Immature natural killer cell (primary cell): Measurements from ENCODE around the gene ARHGEF38. TPM values are rescaled to one million over a fixed set of nuclear protein-coding genes. Genes with fewer than 3 reads are reported as not detected.
"Not testable (repeated sequence)": the region's sequence is repeated elsewhere in the genome, so short reads cannot be mapped to it uniquely, and the experiment has no call there.

ENCODE experiments used
- DNase-seq, 3 donors: peaks; one replicate each; pipeline ENCODE4 v3.0.0; 2022; ENCODE audit warnings: mixed read lengths in 1 of 3
- H3K27ac Mint-ChIP-seq, 6 donors: one replicate each; pipeline ENCODE4 v1.8.0; 2020; ENCODE audit warnings: mixed read lengths in 6 of 6, mild to moderate bottlenecking in 5 of 6, inconsistent platforms in 4 of 6, moderate library complexity in 3 of 6
- H3K27me3 Mint-ChIP-seq, 3 donors: one replicate each; pipeline ENCODE4 v1.8.0; 2020 to 2021; ENCODE audit warnings: low read depth in 3 of 3, mild to moderate bottlenecking in 3 of 3, mixed read lengths in 3 of 3, moderate library complexity in 3 of 3, inconsistent platforms in 1 of 3
- H3K36me3 Mint-ChIP-seq, 3 donors: one replicate each; pipeline ENCODE4 v1.8.0; 2020; ENCODE audit warnings: mixed read lengths in 3 of 3, inconsistent platforms in 2 of 3, mild to moderate bottlenecking in 2 of 3
- H3K4me1 Mint-ChIP-seq, 2 donors: one replicate each; pipeline ENCODE4 v1.8.0; 2020; ENCODE audit warnings: inconsistent platforms in 2 of 2, mild to moderate bottlenecking in 2 of 2, mixed read lengths in 2 of 2, moderate library complexity in 1 of 2
- H3K4me3 Mint-ChIP-seq, 5 donors: one replicate each; pipeline ENCODE4 v1.8.0; 2020; ENCODE audit warnings: mild to moderate bottlenecking in 5 of 5, mixed read lengths in 5 of 5, inconsistent platforms in 3 of 5, moderate library complexity in 3 of 5
- H3K9me3 Mint-ChIP-seq, 6 donors: one replicate each; pipeline ENCODE4 v1.8.0; 2020; ENCODE audit warnings: mild to moderate bottlenecking in 6 of 6, mixed read lengths in 6 of 6, inconsistent platforms in 4 of 6, moderate library complexity in 3 of 6
- polyA plus RNA-seq, 3 donors: library from polyadenylated mRNA; unstranded; fragments of 300-500 nt; fragmentation: Illumina TruSeq; gene quantifications; one replicate each; pipeline ENCODE4 v1.2.3, GENCODE V29; 2021

Gene ARHGEF38
- polyA plus RNA-seq, 3 donors from 2014 or later = not detected

- H3K4me3 Mint-ChIP-seq = peak overlapping the region; percentile 99 to 100 (median 99)
- peak overlapping the region; percentile 94 to 98 (median 96) for H3K27ac Mint-ChIP-seq
- no peak for DNase-seq
- no peaks in the 10 kb centered on the region for H3K9me3 Mint-ChIP-seq
- peaks cover 0 to 7% (median 0%) of the 10 kb centered on the region in 3 donors for H3K27me3 Mint-ChIP-seq
- H3K4me1 Mint-ChIP-seq = peaks cover 11 to 31% of the 10 kb centered on the region in 2 donors
- H3K36me3 Mint-ChIP-seq = no peaks in the 10 kb centered on the region
Observed at GRCh38 chr4:105707782-105708180, 155.4 kb downstream of the ARHGEF38 start.

DNA sequence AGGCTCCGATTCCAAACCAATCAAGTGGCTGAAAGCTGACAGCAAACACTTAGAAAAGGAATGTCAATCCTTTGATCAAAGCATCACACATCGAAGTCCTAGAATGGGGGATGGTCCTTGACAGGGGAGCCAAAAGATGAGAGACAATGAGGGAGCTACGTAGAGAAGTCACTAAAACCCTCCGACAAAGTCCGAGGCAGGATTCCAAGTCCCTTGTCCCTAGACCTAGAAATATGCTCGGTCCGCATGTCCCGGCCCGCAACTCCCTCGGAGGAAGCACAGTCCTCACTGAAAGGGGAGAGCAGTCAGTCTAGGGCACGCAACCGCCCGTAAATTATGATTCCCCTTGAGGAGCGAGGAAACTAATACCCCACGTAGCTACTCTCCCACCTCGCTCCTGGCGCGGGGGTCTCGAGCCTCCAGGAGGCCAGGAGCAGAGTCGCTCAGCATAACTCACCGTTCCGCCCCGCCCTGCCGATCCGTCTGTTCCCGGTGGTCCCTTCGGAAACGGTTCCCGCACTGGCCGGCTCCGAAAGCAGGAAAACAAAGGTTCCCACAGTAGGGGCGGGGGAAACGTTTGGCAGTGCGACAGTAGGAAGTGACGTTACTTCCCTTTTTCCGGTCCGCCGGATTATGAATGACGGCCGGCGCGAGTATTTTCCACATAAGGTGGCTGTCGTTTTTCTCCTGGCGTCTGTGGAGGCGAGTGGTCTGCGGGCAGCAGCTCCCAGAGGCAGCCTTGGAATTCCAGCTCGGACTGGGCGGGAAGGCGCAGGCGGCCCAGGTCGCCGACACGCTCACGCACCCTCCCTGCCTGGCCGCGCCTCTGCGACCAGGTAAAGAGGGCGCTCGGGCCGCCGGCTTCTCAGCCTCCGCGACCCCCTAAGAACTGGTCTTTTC is 156.0 kb downstream of the ARHGEF38 start, which contains the start of the genes GSTCD and INTS12:
Gene GSTCD (plus strand): TSS at position 604 of the 900 bp plus-strand sequence. CDS start 8,830 bp downstream, outside the sequence.
Gene INTS12 (minus strand): TSS at position 509 of the 900 bp plus-strand sequence. CDS start 8,684 bp downstream, outside the sequence.
- Mint-ChIP-seq H3K36me3 (no peaks in the 10 kb centered on the region), H3K27me3 (peaks cover 0 to 8% (median 0%) of the 10 kb centered on the region in 3 donors), H3K27ac (peak within 1 kb of the TSS; percentile 94 to 98 (median 96)), H3K4me1 (peaks cover 11 to 31% of the 10 kb centered on the region in 2 donors), H3K4me3 (peak within 1 kb of the TSS; percentile 99 to 100 (median 99)), H3K9me3 (no peaks in the 10 kb centered on the region)
- DNase-seq = peak; percentile 83 to 87 (median 86)

- peak overlapping the region; percentile 99 to 100 (median 99) for H3K4me3 Mint-ChIP-seq
- DNase-seq = no peak
- H3K9me3 Mint-ChIP-seq = no peaks in the 10 kb centered on the region
- H3K4me1 Mint-ChIP-seq = peaks cover 11 to 31% of the 10 kb centered on the region in 2 donors
- no peaks in the 10 kb centered on the region for H3K36me3 Mint-ChIP-seq
- H3K27me3 Mint-ChIP-seq = peaks cover 0 to 8% (median 0%) of the 10 kb centered on the region in 3 donors
- peak overlapping the region; percentile 78 to 98 (median 95) for H3K27ac Mint-ChIP-seq
Observed at GRCh38 chr4:105709081-105709450, 156.6 kb downstream of the ARHGEF38 start.

GRCh38 chr4:105710012-105710600 is 157.7 kb downstream of the ARHGEF38 start:
- H3K27ac Mint-ChIP-seq = peak overlapping the region in 1 of 6 donors; percentile 9
- no peak for DNase-seq
- H3K36me3 Mint-ChIP-seq = no peaks in the 10 kb centered on the region
- H3K9me3 Mint-ChIP-seq = no peaks in the 10 kb centered on the region
- peaks cover 11 to 31% of the 10 kb centered on the region in 2 donors for H3K4me1 Mint-ChIP-seq
- peaks cover 0 to 8% (median 0%) of the 10 kb centered on the region in 3 donors for H3K27me3 Mint-ChIP-seq
- H3K4me3 Mint-ChIP-seq = peak overlapping the region in 4 of 5 donors; percentile 46 to 99 (median 99)

GRCh38 chr4:105710678-105711077 is 158.3 kb downstream of the ARHGEF38 start:
- H3K36me3 Mint-ChIP-seq = no peaks in the 10 kb centered on the region
- no peaks in the 10 kb centered on the region for H3K9me3 Mint-ChIP-seq
- no peak for DNase-seq
- peaks cover 11 to 29% of the 10 kb centered on the region in 2 donors for H3K4me1 Mint-ChIP-seq
- H3K4me3 Mint-ChIP-seq = peak overlapping the region in 1 of 5 donors; percentile 15
- H3K27ac Mint-ChIP-seq = no peak overlapping the region
- peaks cover 0 to 8% (median 0%) of the 10 kb centered on the region in 3 donors for H3K27me3 Mint-ChIP-seq

DNA sequence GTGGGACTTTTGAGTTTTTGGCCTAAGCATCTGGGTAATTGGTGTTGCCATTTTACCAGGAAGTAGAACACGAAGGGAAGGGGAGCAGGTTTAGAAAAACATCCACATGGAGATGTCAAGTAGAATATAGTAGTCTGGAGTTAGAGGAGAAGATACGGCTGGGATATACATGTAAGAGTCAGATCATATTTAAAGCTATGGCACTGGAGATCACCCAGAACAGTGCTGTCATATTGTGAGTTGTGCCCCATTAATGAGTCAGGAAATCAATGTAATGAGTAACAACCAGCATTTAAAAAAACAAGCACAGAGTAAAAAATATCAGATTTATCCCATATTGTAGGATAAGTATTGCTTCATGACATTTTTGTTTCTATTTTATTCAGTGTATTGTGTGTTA is 160.3 kb downstream of the ARHGEF38 start:
- DNase-seq = no peak
- Mint-ChIP-seq H3K9me3 (no peaks in the 10 kb centered on the region), H3K4me1 (peaks cover 11 to 12% of the 10 kb centered on the region in 2 donors), H3K4me3 (no peak overlapping the region), H3K36me3 (no peaks in the 10 kb centered on the region), H3K27me3 (peaks cover 0 to 8% (median 0%) of the 10 kb centered on the region in 3 donors), H3K27ac (no peak overlapping the region)

- H3K4me3 Mint-ChIP-seq = no peak overlapping the region
- peaks cover 0 to 6% (median 0%) of the 10 kb centered on the region in 3 donors for H3K27me3 Mint-ChIP-seq
- H3K4me1 Mint-ChIP-seq = peaks cover 4 to 9% of the 10 kb centered on the region in 2 donors
- H3K36me3 Mint-ChIP-seq = peaks cover 0 to 3% (median 0%) of the 10 kb centered on the region in 3 donors
- no peak overlapping the region for H3K27ac Mint-ChIP-seq
- no peaks in the 10 kb centered on the region for H3K9me3 Mint-ChIP-seq
- DNase-seq = no peak
Observed at GRCh38 chr4:105714071-105714521, 161.7 kb downstream of the ARHGEF38 start.

GRCh38 chr4:105714932-105715331 is 162.5 kb downstream of the ARHGEF38 start:
- no peaks in the 10 kb centered on the region for H3K9me3 Mint-ChIP-seq
- H3K4me3 Mint-ChIP-seq = no peak overlapping the region
- H3K27me3 Mint-ChIP-seq = peaks cover 0 to 6% (median 0%) of the 10 kb centered on the region in 3 donors
- H3K27ac Mint-ChIP-seq = no peak overlapping the region
- H3K36me3 Mint-ChIP-seq = peaks cover 0 to 3% (median under 1%) of the 10 kb centered on the region in 3 donors
- no peak for DNase-seq
- H3K4me1 Mint-ChIP-seq = peaks cover 0 to under 1% of the 10 kb centered on the region in 2 donors

DNA sequence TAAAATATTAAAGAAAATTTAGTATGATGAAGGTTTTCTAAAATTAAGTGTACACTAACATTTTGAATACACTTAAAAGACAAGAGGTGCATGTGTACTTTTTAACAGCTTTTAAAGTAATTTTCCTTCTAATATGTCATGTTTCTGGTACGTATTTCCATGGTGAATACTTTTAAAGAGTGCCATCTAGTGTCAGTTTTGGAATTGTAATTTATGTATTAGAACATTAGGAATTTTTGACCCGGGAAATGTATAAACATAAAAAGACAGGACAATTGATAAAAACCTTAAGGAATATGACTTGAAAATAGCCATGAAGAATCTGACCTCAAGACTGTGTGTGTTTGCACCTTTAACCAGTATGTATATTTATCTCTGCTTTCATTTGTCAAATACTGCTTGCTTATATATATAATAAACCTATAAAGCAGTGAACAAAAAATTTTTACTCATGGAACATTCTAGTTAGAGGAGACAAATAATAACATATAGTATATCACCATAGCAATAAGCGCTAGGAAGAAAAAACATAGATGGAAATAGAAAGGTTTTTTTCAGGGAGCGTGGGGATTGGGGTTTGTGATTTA is 163.4 kb downstream of the ARHGEF38 start:
- Mint-ChIP-seq H3K9me3 (no peaks in the 10 kb centered on the region), H3K4me3 (no peak overlapping the region), H3K4me1 (no peaks in the 10 kb centered on the region), H3K27ac (no peak overlapping the region), H3K36me3 (peaks cover 0 to 6% (median 3%) of the 10 kb centered on the region in 3 donors), H3K27me3 (peaks cover 0 to 6% (median 0%) of the 10 kb centered on the region in 3 donors)
- peak; percentile 12 to 21 (median 14) for DNase-seq

DNA sequence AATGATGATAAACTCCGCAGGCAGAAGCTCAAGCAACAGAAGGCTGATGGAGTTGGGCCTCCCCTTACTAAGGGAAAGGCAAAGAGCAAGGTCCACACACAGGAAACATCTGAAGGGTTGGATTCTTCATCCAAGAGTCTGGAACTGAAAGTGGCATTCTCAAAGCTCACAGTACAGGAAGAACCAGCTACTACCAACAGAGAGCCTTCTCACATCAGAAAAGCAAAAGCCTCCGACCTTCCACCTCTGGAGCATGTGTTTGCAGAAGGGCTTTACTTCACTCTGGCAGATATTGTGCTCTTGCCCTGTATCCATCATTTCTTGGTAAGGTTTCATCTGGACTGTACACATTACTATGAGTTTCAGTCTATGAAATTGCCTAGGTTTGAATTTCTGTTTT is 166.8 kb downstream of the ARHGEF38 start:
- no peaks in the 10 kb centered on the region for H3K4me1 Mint-ChIP-seq
- H3K27me3 Mint-ChIP-seq = no peaks in the 10 kb centered on the region
- H3K36me3 Mint-ChIP-seq = peaks cover 0 to 6% (median 3%) of the 10 kb centered on the region in 3 donors
- H3K4me3 Mint-ChIP-seq = no peak overlapping the region
- DNase-seq = no peak
- no peak overlapping the region for H3K27ac Mint-ChIP-seq
- no peaks in the 10 kb centered on the region for H3K9me3 Mint-ChIP-seq

- DNase-seq = no peak
- H3K4me1 Mint-ChIP-seq = no peaks in the 10 kb centered on the region
- H3K36me3 Mint-ChIP-seq = peaks cover 10 to 25% (median 16%) of the 10 kb centered on the region in 3 donors
- H3K27me3 Mint-ChIP-seq = no peaks in the 10 kb centered on the region
- H3K27ac Mint-ChIP-seq = no peak overlapping the region
- peaks cover 0 to 3% (median 0%) of the 10 kb centered on the region in 6 donors for H3K9me3 Mint-ChIP-seq
- no peak overlapping the region for H3K4me3 Mint-ChIP-seq
Observed at GRCh38 chr4:105725623-105726022, 173.2 kb downstream of the ARHGEF38 start.

DNA sequence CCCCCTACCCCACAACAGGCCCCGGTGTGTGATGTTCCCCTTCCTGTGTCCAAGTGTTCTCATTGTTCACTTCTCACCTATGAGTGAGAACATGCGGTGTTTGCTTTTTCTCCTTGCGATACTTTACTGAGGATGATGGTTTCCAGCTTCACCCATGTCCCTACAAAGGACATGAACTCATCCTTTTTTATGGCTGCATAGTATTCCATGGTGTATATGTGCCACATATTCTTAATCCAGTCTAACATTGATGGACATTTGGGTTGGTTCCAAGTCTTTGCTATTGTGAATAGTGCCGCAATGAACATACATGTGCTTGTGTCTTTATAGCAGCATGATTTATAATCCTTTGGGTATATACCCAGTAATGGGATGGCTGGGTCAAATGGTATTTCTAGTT is 177.5 kb downstream of the ARHGEF38 start:
- H3K4me3 Mint-ChIP-seq, H3K27ac Mint-ChIP-seq, DNase-seq, H3K9me3 Mint-ChIP-seq, H3K27me3 Mint-ChIP-seq, H3K4me1 Mint-ChIP-seq: not testable (repeated sequence)
- H3K36me3 Mint-ChIP-seq = peaks cover 28 to 57% (median 44%) of the 10 kb centered on the region in 3 donors
